GM19463 (cell line): ENCODE results near the gene MYL12B.
"Not testable (repeated sequence)": the region's sequence is repeated elsewhere in the genome, so short reads cannot be mapped to it uniquely, and the experiment has no call there.

Experiments
- ATAC-seq: cut with Tn5 transposase; IDR thresholded peaks from one replicate; pipeline ENCODE4 v1.9.1; 2021; ENCODE audit warnings: mild to moderate bottlenecking, moderate library complexity; ENCODE audit not compliant: unreplicated experiment

MYL12B gene

DNA sequence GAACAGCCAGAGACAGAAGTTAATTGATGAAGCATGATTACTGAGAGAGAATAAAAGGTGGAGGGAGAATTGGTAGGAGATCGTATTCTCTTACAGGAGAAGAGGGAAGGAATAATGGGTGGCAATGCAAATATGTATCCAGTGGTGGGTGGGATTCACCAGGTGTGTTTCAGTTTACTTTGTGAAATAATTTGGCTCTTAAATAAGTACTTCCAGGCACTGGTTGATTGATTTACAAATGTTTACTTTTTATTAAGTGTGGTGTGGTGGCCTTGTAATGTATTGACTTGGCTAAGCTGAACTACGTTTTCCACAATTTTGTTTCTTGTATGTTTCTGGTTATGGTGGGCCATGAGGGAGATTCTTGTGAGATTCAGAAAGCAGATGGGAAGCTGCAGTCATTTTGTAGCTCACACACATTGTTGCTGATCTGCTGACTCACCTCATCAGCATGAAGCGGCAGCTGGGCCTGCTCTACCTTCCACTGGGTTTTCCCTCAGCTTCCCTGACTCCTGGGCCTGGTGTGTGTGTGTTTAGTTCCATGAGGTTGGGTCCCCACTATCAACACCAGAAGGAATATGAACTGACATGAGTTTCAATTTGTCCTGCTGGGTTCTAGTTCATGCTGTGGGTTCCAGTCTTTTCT lies 32.6 kb downstream of the MYL12B start:
- ATAC-seq, result no peak

DNA sequence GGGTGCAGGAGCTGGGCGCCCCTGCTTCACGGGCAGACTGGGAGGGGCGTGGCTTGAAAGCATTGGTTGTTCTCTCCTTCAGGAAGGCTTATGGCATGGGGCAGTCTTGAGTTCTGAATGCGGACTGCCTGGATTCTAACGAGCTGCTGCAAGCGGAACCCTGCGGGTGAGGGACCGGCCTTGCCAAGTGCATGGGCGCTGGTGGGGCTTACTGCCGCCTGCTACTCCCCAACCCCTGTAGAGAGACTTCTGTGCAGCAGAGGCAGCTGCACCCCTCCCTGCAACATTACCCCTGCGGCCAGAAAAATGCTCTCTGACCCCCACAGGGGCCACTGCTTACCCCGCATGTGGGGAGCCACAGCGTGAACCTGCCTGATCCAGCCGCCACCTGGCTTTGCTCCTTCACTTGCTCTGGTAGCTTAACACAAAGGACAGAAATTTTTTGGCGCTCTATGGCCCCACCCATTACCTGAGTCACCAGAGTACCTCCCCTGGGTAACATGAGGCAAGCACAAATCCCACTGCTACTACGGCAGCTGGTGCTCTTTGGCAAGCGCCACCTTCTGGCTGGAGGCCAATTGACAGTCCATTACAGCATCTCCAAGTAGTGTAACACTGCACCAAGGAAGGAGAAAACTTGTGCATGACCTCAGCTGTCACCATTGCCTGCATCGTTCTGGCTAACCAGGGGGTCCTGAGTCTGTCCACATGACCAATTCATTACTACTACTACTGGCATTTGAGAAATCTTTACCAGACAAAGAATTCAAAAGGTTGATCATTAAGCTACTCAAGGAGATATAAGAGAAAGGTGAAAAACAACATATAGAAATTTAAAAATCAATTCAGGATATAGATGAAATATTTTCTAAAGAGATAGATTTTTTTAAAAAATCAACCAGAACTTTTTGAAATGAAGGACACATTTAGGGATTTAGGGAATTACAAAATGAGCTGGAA lies 35.4 kb downstream of the MYL12B start:
- peak; percentile 99 for ATAC-seq

DNA sequence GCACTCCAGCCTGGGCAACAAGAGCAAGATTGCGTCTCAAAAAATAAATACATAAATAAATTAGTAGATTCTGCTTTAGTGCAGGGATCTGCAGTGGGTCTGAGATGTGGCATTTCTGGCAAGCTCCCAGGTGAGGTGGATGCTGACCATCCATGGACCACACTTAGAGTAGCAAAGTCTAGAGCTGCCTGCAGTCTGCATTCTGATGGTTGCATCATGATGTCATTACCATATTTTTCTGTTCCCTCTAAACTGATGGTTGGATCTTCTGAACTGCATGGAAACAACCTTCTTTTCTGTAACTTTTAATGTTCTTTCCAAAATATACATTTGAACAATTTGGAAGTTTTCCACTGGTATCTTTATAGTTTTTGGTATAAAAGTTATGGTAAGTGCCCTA lies 42.9 kb downstream of the MYL12B start:
- ATAC-seq, result no peak

DNA sequence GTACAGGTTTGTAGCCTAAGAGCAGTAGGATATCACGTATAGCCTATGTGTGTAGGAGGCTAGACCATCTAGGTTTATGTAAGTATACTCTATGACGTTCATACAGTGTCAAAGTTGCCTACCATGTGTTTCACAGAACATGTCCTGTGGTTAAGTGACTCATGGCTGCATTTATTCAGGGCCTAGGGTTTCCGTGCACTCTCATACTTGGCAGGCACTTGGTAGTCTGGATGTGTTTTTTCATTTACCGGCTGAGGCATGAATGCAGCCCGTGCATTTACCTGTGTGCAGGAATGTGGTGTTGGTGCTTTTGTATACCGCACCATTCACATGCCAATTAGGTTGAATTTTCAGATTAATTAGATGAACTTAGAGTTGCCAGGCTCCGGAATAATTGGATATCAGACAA lies 43.4 kb downstream of the MYL12B start:
- ATAC-seq, result peak; percentile 90

DNA sequence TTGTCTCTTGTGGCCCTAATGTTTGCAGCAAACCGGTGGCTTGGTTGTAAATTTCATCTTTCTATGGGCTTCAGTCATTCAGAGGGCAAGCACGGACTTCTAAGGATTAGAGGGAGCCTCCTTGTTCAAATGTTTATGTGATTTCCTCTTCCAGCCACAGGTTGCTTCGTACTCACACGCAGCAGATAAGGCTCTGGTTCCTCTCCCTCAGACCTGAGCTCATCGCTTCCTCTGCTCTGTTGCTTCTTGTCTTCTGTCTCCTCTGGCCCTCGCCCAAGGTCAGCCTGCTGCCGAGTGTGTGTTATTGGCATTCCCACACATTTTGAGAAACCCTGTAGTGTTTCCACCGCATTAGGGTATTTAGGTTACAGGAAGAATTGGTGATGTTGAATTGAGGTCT lies 44.0 kb downstream of the MYL12B start:
- ATAC-seq, result no peak

DNA sequence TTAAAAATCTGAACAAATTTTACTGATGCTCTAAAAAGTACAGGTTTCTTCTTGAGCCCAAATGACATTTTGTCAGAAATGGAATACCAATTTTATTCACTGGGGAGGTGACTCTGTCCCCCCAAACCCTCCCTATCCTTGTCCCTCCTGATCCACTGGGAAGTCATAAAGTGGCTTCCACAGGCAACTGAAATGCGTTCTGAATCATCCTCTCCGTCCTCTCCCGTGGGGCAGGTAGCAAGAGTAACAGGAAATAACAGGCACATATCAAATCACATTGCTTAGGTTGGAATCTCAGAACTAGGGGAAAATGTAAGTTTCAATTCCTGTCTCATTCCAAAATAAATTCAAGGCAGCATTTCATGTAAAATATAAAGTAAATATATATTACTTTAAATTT lies 44.5 kb downstream of the MYL12B start:
- no peak for ATAC-seq

DNA sequence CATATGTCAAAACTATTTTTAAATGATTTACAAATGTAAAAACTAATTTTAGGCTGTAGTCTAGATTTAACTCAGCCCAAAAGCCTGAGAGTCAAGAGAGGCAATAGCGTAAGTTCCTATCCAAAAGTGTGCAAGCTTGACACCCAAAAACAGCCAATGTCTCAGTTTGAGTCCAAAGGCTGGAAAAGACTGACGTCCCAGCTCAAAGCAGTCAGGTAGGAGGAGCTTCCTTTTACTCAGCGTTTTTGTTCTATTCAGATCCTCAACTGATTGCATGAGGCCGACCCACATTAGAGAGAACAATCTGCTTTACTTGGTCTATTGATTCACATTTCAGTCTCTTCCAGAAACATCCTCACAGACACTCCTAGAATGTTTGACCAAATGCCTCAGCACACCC lies 51.8 kb downstream of the MYL12B start:
- ATAC-seq, result no peak

DNA sequence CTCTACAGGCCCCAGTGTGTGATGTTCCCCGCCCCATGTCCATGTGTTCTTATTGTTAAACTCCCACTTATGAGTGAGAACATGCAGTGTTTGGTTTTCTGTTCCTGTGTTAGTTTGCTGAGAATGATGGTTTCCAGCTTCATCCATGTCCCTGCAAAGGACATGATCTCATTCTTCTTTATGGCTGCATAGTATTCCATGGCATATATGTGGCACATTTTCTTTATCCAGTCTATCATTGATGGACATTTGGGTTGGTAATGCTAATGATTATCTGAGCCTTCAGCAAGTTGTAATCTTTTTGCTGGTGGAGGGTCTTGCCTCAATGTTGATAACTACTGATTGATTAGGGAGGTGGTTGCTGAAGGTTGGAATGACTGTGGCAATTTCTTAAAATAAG lies 53.4 kb downstream of the MYL12B start:
- not testable (repeated sequence) for ATAC-seq

DNA sequence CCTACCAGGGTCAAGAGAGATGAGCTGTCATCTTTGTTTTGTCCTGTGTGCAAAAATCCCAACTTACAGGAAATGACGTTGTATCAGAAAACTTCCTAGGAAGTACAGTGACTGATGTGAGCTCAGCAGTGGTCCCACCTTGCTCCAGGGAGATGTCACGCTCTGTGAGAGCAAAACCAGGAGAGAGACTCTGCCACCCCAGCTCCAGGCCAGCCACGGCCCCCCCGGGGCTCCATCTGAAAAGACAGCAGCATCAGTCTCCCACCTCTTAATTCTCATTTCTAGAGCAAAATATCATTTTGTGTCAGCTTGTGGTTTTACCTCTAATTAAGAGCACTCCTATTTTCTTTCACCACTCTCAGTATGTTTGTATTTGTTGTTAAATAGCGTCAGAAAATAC lies 57.5 kb downstream of the MYL12B start:
- ATAC-seq, result no peak

DNA sequence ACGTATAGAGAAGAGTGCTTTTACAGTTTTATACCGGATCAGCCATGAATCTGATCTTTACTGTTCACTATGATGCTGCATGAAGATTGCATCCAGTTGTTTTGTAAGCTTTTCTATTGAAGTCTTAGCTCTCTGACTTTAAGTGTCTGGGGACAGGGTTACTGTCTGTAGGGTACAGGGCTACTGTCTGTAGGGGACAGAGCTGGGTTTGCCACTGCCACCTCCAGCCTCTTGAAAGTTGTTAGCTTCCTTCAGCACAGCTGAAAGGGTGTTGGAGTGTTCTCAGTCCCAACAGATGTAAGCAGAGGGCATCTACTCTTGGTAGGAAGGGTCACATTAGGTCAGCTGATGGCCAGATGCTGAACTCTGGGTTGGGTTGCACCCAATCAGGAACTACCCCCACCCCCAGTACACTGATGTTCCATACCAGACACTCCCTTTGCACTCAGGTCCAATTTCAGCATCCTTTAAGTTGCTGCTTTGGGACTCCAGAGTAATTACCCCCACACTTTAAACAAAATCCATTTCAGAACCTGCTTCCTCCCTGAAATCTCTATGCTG lies 58.0 kb downstream of the MYL12B start:
- no peak for ATAC-seq

DNA sequence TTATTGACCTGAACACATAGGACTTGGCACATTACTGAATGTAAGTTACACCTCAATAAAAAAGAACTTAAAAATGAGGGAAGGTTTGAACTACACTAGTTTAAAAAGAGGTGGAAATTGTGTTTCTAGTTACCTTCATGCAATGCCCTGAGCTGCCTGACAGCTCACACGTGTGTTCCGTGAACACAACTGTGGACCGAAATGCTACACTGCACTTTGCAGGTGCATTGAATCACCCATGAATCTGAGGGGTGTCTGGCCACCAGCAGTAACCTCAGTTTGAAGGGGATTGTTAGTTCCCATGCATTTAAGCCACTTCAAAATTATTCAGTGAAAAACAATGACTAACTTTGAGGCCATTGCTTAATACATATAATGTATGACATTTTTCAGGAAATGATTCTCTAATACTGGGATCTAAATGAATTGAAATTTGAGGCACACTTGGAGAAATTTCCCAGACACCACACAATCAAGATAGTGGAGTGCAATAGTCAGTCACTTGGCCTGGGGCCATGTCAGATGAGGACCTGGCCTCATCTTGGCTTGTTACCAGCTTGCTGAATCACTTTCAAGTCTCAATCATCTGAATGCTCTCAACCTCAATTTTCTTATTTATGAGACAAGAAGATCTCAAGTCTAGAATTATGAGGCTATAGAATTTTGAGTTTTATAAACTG lies 59.3 kb downstream of the MYL12B start:
- no peak for ATAC-seq

DNA sequence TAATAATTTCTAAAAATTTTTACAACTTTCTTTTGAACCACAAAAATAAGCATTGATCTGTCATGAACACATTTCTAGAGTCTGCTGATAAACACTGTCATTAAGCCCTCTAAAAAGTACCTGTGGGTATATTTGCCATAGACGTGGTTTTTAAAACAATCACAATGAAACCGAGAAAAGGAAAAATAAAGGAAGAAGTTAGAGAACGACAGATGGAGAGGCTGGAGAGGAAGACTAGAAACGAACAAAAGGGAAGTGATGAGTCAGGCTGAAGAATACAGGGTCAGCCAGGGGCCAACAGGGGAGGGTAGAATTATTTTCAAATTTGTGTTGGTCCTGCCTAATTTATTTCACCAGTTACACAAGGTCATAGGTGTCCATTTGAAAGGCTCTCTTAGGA lies 62.0 kb downstream of the MYL12B start:
- peak; percentile 57 for ATAC-seq
